Measurements from ENCODE around the gene ATIC.

- TF ChIP-seq CTCF (IDR thresholded peaks at IDR 0.05; ENCODE audit: poor library complexity, severe bottlenecking) (no peak), REST (IDR thresholded peaks at IDR 0.05; ENCODE audit: borderline replicate concordance) (no peak), POLR2AphosphoS5 (IDR thresholded peaks at IDR 0.05) (no peak), MXI1 (conservative IDR thresholded peaks at IDR 0.05; ENCODE audit: poor library complexity, severe bottlenecking) (no peak), EZH2 (IDR thresholded peaks at IDR 0.05; ENCODE audit: borderline replicate concordance, insufficient read depth, low read length, poor library complexity, severe bottlenecking) (no peak), RAD21 (conservative IDR thresholded peaks at IDR 0.05) (no peak), EP300 (conservative IDR thresholded peaks at IDR 0.05; ENCODE audit: poor library complexity, severe bottlenecking) (no peak), TAF1 (IDR thresholded peaks at IDR 0.05; ENCODE audit: low read depth) (no peak), SMC3 (conservative IDR thresholded peaks at IDR 0.05; ENCODE audit: poor library complexity) (no peak)
These were observed 80.3 kb downstream of the ATIC start for GRCh38 chr2:215392164-215392563.

All from neural cell (in vitro differentiated cells).